Skeletal muscle tissue (tissue), 4 donors: Measurements from ENCODE around the gene PRKCE. TPM values are rescaled to one million over a fixed set of nuclear protein-coding genes. Genes with fewer than 3 reads are reported as not detected.

Experiments
- H3K27ac ChIP-seq: one replicate; pipeline ENCODE4 v1.7.0; 2013; ENCODE audit warnings: mild to moderate bottlenecking, low read depth, low read length, inconsistent platforms
- H3K27me3 ChIP-seq, 3 donors: one replicate each; pipeline ENCODE4 v1.7.0; 2013; ENCODE audit warnings: low read length in 3 of 3; ENCODE audit not compliant: control insufficient read depth in 3 of 3, insufficient read depth in 3 of 3
- H3K36me3 ChIP-seq, 3 donors: one replicate each; pipeline ENCODE4 v1.7.0; 2013; ENCODE audit warnings: low read length in 3 of 3; ENCODE audit not compliant: control insufficient read depth in 3 of 3, insufficient read depth in 3 of 3
- H3K4me1 ChIP-seq, 3 donors: one replicate each; pipeline ENCODE4 v1.7.0; 2013; ENCODE audit warnings: low read length in 3 of 3, mild to moderate bottlenecking in 3 of 3; ENCODE audit not compliant: control insufficient read depth in 3 of 3, insufficient read depth in 3 of 3
- H3K4me3 ChIP-seq, 3 donors: one replicate each; pipeline ENCODE4 v1.7.0; 2013; ENCODE audit warnings: low read length in 3 of 3
- H3K9ac ChIP-seq, 3 donors: one replicate each; pipeline ENCODE4 v1.7.0; 2013; ENCODE audit warnings: low read length in 3 of 3, mild to moderate bottlenecking in 3 of 3, moderate library complexity in 2 of 3, low read depth in 1 of 3
- H3K9me3 ChIP-seq, 3 donors: one replicate each; pipeline ENCODE4 v1.7.0; 2013; ENCODE audit warnings: low read length in 3 of 3; ENCODE audit not compliant: control insufficient read depth in 3 of 3
- total RNA-seq: library from RNA; depleted of rRNA; stranded (reverse); fragments of >200 nt; gene quantifications from one replicate; pipeline ENCODE4 v1.2.3, GENCODE V29; 2014
- donor health status: Osteomylitis.

Gene PRKCE
- total RNA-seq, 1 donor from 2014 or later = 9.4 TPM

DNA sequence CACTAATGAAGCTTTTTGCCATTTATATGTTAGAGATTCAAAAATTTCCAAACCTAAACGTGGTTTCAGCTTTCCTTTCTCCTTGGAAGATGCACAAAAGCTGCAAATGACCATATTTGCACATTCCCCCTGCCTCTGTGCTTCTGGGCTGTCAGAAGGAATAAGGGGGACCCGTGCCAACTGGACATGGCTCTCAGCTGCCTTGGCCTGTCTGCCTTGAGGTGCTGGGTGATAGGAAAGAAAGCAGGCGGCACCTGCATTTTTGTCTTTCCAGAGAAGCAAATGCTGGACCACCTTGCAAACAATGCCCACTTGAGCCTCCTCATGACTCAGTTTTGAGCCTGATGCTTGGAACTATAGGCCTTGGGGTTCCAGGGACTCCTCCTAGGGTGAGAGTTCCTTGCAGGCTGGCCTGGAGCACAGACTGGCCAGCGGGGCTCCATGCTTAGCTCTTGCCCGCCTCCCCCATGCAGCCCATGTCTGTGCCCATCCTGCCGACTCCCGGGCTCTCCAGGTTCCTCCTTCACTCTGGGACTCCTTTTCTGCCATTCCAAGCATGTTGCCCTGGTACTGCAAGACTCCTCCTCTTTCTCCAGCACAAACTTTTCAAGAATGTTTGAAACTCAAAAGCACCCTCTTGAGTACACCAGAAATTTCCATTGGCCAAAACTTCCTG lies 536.7 kb downstream of the PRKCE start:
- H3K27ac ChIP-seq = no peak overlapping the region
- no peaks in the 10 kb centered on the region for H3K9me3 ChIP-seq
- H3K4me3 ChIP-seq = no peak overlapping the region
- H3K4me1 ChIP-seq = peaks cover 5 to 10% (median 6%) of the 10 kb centered on the region in 3 donors
- H3K36me3 ChIP-seq = peaks cover 0 to 3% (median 2%) of the 10 kb centered on the region in 3 donors
- H3K9ac ChIP-seq = peak overlapping the region in 1 of 3 donors; percentile 24
- H3K27me3 ChIP-seq = no peaks in the 10 kb centered on the region

DNA sequence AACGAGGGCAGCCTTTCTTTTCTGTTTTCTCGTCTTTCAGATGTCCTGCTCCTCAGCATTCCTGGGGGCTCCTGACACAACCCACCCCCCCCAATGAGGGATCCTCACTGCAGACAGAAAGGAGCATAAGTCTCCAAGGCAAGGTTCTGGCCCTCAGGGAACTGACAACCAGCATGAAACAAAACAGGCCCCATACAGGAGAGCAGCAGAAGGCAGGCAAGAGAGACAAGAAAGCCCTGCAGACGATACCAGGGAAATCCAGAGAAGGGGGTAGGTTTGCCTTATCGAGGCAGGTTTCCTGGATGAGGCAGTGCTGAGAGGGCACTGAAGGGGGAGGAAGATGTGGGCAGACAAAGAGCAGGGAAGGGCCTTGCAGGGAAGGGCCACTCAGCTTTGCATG lies 541.9 kb downstream of the PRKCE start:
- H3K4me3 ChIP-seq = no peak overlapping the region
- peaks cover 0 to 7% (median 6%) of the 10 kb centered on the region in 3 donors for H3K4me1 ChIP-seq
- no peak overlapping the region for H3K9ac ChIP-seq
- no peaks in the 10 kb centered on the region for H3K27me3 ChIP-seq
- no peak overlapping the region for H3K27ac ChIP-seq
- no peaks in the 10 kb centered on the region for H3K9me3 ChIP-seq
- H3K36me3 ChIP-seq = no peaks in the 10 kb centered on the region

DNA sequence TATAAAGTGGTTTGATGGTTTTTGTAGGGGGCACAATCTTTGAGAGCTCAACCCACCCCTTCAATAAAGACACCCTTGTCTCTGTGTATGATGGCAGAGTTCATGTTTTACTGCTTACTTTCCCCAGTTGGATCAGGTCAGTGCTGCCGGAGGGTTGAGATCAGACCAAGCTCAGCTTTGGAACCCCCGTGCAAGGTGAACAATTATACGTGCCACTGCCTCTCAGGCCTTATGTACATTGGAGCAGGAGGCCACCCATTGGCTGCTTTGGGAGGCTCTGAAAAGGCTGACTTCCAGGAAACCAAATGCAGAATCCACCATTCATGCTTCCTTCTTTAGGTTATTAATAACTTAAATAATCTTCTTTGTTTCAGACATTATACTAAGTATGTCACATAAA lies 542.4 kb downstream of the PRKCE start:
- H3K27ac ChIP-seq = no peak overlapping the region
- peaks cover 0 to 8% (median 7%) of the 10 kb centered on the region in 3 donors for H3K4me1 ChIP-seq
- H3K9me3 ChIP-seq = no peaks in the 10 kb centered on the region
- no peaks in the 10 kb centered on the region for H3K27me3 ChIP-seq
- H3K36me3 ChIP-seq = no peaks in the 10 kb centered on the region
- H3K4me3 ChIP-seq = no peak overlapping the region
- no peak overlapping the region for H3K9ac ChIP-seq

DNA sequence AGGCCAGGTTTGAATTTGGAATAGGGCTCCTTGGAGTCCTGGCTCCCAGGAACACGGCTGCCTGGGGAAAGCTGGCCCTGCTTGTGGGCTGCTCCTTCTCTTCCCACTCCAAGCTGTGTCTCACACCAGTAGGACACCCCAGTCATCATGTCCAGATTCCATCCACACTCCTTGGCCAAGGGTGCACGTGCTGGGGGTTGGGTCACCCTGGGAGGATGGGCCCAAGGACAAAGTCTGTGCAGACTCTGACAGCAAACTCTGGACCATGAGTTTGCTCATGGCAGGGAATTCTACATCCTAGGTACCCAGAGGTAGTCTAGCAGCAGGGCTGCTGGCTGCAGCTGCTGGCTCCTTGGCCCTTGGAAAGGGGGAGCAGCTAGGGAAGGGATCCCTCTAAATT lies 543.4 kb downstream of the PRKCE start:
- no peak overlapping the region for H3K27ac ChIP-seq
- no peak overlapping the region for H3K4me3 ChIP-seq
- no peaks in the 10 kb centered on the region for H3K36me3 ChIP-seq
- no peaks in the 10 kb centered on the region for H3K9me3 ChIP-seq
- peaks cover 0 to 9% (median 7%) of the 10 kb centered on the region in 3 donors for H3K4me1 ChIP-seq
- H3K27me3 ChIP-seq = no peaks in the 10 kb centered on the region
- H3K9ac ChIP-seq = no peak overlapping the region

DNA sequence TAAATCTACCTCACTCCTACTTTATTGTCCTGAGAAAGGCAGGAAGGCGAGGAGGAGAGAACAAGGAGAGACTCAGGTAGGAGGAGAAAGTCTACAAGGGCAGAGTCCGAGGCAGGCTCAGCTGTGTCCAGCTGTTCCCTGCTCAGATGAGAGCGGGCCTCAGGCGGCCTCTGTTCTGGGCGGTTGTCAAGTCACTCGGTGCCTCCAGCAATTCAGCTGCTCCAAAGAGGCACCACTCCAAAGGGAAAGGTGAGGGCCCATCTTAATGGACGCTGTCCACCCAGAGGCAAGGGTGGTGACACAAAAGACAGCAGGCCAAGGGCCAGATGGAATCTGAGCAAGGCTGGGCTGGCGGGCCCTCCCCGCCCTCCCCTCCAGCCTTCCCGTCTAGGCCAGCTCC lies 544.3 kb downstream of the PRKCE start:
- no peaks in the 10 kb centered on the region for H3K27me3 ChIP-seq

DNA sequence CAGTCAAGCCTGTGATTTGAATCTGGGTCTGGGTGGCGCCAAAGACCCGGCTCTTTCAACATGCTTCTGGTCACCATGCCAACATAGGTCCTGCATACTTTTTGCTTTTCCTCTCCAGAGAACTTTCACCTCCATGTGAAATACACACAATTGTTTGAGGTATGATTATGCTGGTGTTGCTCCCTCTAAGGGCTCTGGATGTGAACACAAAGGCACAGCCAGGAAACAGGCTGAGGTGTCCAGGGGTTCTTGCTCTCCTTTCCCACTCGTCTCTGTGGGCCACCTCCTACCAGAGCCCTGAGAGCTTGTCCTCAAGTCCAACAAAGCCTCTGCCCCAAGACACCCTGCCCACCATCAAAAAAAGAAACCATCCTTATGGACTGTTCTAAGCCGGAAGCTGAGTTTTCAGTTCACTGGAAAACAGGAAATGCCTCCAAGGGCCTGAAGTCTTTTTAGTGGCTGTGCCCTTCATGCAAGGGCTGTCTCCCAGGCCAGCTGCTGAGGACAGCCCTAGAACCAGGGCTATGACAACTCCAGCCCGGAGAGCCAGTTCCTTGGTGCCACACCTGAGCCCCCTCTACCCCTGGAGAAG lies 545.5 kb downstream of the PRKCE start:
- Histone ChIP-seq H3K9ac (no peak overlapping the region), H3K36me3 (no peaks in the 10 kb centered on the region), H3K4me3 (no peak overlapping the region), H3K9me3 (no peaks in the 10 kb centered on the region), H3K27ac (no peak overlapping the region), H3K4me1 (peaks cover 5 to 22% (median 13%) of the 10 kb centered on the region in 3 donors), H3K27me3 (no peaks in the 10 kb centered on the region)

More for the DNA sequence above, 544.3 kb downstream of the PRKCE start:
- Histone ChIP-seq H3K9ac (no peak overlapping the region), H3K4me3 (no peak overlapping the region), H3K4me1 (peaks cover 5 to 18% (median 10%) of the 10 kb centered on the region in 3 donors), H3K9me3 (no peaks in the 10 kb centered on the region), H3K27ac (no peak overlapping the region), H3K36me3 (no peaks in the 10 kb centered on the region)

DNA sequence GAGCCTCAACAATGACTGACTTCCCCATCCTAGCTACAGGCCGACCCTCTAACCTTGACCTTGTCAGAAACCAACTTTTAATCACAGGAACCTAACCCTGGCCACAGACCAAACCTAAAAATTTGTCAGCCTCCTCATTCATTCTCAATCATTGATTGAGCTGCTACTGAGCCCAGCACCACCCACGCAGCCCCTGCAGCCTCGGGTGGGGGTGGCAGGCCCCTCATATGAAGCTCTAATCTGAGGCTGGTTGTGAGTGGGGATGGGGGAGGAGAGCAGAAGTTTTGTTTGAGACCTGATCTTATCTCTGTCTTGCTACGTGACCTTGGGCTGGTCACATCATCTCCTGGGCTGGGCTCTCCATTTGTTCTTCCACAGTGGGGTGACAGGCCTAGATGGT lies 546.2 kb downstream of the PRKCE start:
- no peak overlapping the region for H3K4me3 ChIP-seq
- no peaks in the 10 kb centered on the region for H3K36me3 ChIP-seq
- no peak overlapping the region for H3K9ac ChIP-seq
- H3K27ac ChIP-seq = no peak overlapping the region
- peaks cover 5 to 22% (median 13%) of the 10 kb centered on the region in 3 donors for H3K4me1 ChIP-seq
- H3K9me3 ChIP-seq = no peaks in the 10 kb centered on the region
- H3K27me3 ChIP-seq = no peaks in the 10 kb centered on the region

DNA sequence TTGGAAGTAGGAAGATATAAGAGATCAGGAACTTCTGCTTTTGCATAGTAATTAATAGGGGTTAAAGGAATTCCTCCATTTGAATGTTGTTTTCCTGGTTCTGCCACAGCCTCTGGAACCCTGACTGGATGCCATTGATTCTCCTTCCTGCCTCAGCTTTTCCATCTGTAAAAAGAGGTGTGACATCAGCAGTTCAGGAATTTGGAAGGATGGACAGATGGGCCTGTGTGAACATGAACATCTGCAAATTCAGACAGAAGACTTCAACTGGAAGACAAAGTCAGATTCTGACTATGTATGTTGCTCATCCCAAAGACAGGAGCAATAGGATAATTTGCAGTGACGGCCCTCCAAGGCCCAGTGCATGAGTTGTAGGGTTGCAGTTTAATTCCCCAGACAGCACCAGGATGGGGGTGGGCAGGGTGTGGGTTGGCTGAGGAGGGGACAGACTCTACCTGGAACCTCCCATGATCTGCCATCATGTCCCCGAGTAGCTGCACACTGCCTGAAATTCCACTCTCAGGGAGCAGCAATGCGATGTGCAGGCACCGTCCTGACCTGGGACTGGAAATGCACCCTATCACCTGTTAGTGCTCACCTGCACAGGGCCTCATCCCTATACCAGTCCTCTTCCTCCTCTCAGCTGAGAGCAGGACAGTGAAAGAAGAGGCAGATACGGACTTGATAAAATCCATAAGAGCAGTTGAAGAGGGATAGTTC lies 546.8 kb downstream of the PRKCE start:
- Histone ChIP-seq H3K36me3 (no peaks in the 10 kb centered on the region), H3K4me1 (peaks cover 5 to 22% (median 13%) of the 10 kb centered on the region in 3 donors), H3K4me3 (no peak overlapping the region), H3K27me3 (no peaks in the 10 kb centered on the region), H3K27ac (no peak overlapping the region), H3K9ac (no peak overlapping the region), H3K9me3 (no peaks in the 10 kb centered on the region)

DNA sequence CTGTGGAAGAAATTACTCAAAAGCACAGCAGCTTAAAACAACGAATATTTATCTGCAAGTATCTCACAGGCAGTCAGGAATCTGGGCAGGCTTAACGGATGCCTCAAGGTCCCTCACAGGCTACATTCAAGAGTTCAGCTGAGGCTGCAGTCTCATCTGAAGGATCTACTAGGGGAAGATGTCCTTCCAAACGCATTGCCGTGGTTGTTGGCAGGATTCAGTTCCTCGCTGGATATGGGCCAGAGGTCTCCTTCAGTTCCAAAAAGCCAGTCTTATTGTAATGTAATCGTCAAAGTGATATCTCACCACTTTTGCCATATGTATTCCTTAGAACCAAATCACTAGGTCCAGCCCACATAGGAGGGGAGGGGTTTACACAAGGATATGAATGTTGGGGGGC lies 547.5 kb downstream of the PRKCE start:
- no peak overlapping the region for H3K27ac ChIP-seq

DNA sequence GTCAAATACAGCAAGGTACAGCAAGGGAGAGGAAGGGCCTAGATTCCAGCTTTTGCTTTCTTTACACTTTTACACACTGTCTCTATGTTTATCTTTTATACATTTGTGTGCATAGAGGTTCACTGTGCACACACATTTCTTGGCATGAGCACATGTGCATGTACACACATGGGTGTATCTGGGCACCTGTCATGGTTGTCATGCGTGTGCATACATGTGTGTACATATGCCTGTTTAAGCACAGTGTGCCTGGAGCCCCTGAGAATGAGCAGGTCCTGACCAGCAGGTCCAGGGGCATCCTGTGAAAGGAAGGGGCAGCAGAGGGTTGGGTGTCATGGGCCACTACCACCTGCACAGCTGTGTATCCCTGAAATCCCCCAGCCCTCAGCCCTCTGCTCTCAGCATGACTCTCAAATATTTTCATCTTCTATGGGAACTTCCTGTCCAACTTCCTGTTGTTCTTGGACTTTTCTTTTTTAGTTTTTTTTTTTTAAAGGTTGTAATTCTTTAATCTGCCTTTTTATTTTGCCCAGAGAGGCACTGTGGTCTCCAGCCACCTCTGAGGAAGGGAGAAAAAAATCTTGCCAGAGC lies 548.7 kb downstream of the PRKCE start:
- Histone ChIP-seq H3K9ac (no peak overlapping the region), H3K9me3 (no peaks in the 10 kb centered on the region), H3K4me1 (peaks cover 5 to 22% (median 13%) of the 10 kb centered on the region in 3 donors), H3K27ac (peak overlapping the region; percentile 30), H3K27me3 (no peaks in the 10 kb centered on the region), H3K36me3 (no peaks in the 10 kb centered on the region), H3K4me3 (no peak overlapping the region)

More for the DNA sequence above, 547.5 kb downstream of the PRKCE start:
- Histone ChIP-seq H3K9me3 (no peaks in the 10 kb centered on the region), H3K4me3 (no peak overlapping the region), H3K9ac (no peak overlapping the region), H3K4me1 (peaks cover 5 to 22% (median 13%) of the 10 kb centered on the region in 3 donors), H3K36me3 (no peaks in the 10 kb centered on the region), H3K27me3 (no peaks in the 10 kb centered on the region)
